GM12878 (cell line): ENCODE data around the gene NAV2. TPM values are rescaled to one million over a fixed set of nuclear protein-coding genes. Genes with fewer than 3 reads are reported as not detected.

Source experiments
- ATAC-seq: fragments of 200-7000 bp; cut with Tn5 transposase; 3 replicates; pipeline ENCODE4 v1.9.1; 2020; ENCODE audit warnings: mild to moderate bottlenecking, moderate library complexity
- BruUV-seq: library from RNA; stranded (reverse); fragments of 400-500 nt; replicated peaks from 2 replicates; lab custom pipeline; 2021; lab: Mats Ljungman, UMichigan
- CTCF ChIA-PET: fragments of 300-600 bp; sonication (Branson Sonifier 250); formaldehyde crosslinking; extraction: SDS; loops from one replicate; lab custom pipeline; 2021; ENCODE audit warnings: inconsistent platforms; lab: Yijun Ruan, JAX
- POLR2A ChIA-PET: fragments of 350-600 bp; formaldehyde crosslinking; extraction: SDS; loops from one replicate; lab custom pipeline; 2021; ENCODE audit warnings: inconsistent platforms; lab: Charles Lee
- RAD21 ChIA-PET: fragments of 300-600 bp; sonication (Branson Sonifier 250); formaldehyde crosslinking; loops from one replicate; lab custom pipeline; 2023; ENCODE audit warnings: antibody characterized with exemption; ENCODE audit not compliant: unreplicated experiment; lab: Charles Lee
- SMC1A ChIA-PET: fragments of 300-600 bp; sonication (Branson Sonifier 250); formaldehyde crosslinking; loops from one replicate; lab custom pipeline; 2023; ENCODE audit not compliant: unreplicated experiment, uncharacterized antibody; lab: Charles Lee
- DNase-seq: peaks from one replicate; pipeline ENCODE4 v3.0.0-alpha.2; 2011; ENCODE audit warnings: low read depth, low spot score
- FAIRE-seq: peaks from 3 replicates; lab custom pipeline; 2011; peaks lifted over from hg19 to GRCh38; lab: Jason Lieb, UNC
- H2AFZ ChIP-seq: 2 replicates; pipeline ENCODE4 v1.6.0; 2011; ENCODE audit warnings: low read depth, low read length, control low read depth; ENCODE audit not compliant: control insufficient read depth
- H3K27ac ChIP-seq: 2 replicates; pipeline ENCODE4 v1.5.1; 2011; ENCODE audit warnings: control low read depth; ENCODE audit not compliant: control insufficient read depth, insufficient read depth
- H3K27me3 ChIP-seq, 2 experiments: replicated peaks in 1 of 2; 2 replicates each; pipeline versions ENCODE4 v1.6.0 to v1.6.1; 2011; ENCODE audit warnings: low read length in 1 of 2; ENCODE audit not compliant: control insufficient read depth in 2 of 2, insufficient read depth in 2 of 2
- H3K36me3 ChIP-seq, 2 experiments: 2 replicates each; pipeline ENCODE4 v1.5.1; 2011; ENCODE audit warnings: low read length in 1 of 2; ENCODE audit not compliant: control insufficient read depth in 2 of 2, insufficient read depth in 2 of 2
- H3K4me1 ChIP-seq: 2 replicates; pipeline ENCODE4 v1.6.1; 2011; ENCODE audit warnings: mild to moderate bottlenecking, low read length, moderate library complexity, mixed read lengths; ENCODE audit not compliant: control insufficient read depth, insufficient read depth
- H3K4me2 ChIP-seq: 2 replicates; pipeline ENCODE4 v1.6.0; 2011; ENCODE audit warnings: control low read depth; ENCODE audit not compliant: control insufficient read depth, insufficient read depth
- H3K4me3 ChIP-seq: fragments of 200-600 bp; sonication (generic); 2 replicates; pipeline ENCODE4 v1.5.1; 2016
- H3K79me2 ChIP-seq: 2 replicates; pipeline ENCODE4 v1.6.0; 2011; ENCODE audit warnings: low read length; ENCODE audit not compliant: control insufficient read depth, insufficient read depth
- H3K9ac ChIP-seq: 2 replicates; pipeline ENCODE4 v1.8.0; 2011; ENCODE audit warnings: low read length, control low read depth, mixed read lengths; ENCODE audit not compliant: control insufficient read depth, insufficient read depth
- H3K9me3 ChIP-seq: replicated peaks from 3 replicates; pipeline ENCODE4 v1.5.1; 2011; ENCODE audit warnings: mild to moderate bottlenecking, low read length; ENCODE audit not compliant: control insufficient read depth, insufficient read depth
- H4K20me1 ChIP-seq: 2 replicates; pipeline ENCODE4 v1.6.0; 2011; ENCODE audit not compliant: control insufficient read depth, insufficient read depth
- HSF1 ChIP-seq: fragments of 150-350 bp; IDR thresholded peaks from 2 replicates; pipeline ENCODE4 v1.6.1; 2014; ENCODE audit warnings: mild to moderate bottlenecking, low read depth, low read length
- MYB ChIP-seq: fragments of 150-350 bp; IDR thresholded peaks from 2 replicates; pipeline ENCODE4 v1.6.1; 2014; ENCODE audit warnings: mild to moderate bottlenecking, low read depth, low read length, borderline replicate concordance
- POLR2A ChIP-seq: IDR thresholded peaks from 2 replicates; pipeline ENCODE4 v1.6.1; 2011; ENCODE audit warnings: low read depth, mild to moderate bottlenecking, low read length
- SIN3A ChIP-seq: IDR thresholded peaks from 2 replicates; pipeline ENCODE4 v1.6.1; 2012; ENCODE audit warnings: low read depth, low read length, improper control_type of control experiment
- SMARCA5 ChIP-seq: fragments of 450-650 bp; IDR thresholded peaks from 2 replicates; pipeline ENCODE4 v1.6.1; 2017; ENCODE audit warnings: mild to moderate bottlenecking
- SP1 ChIP-seq: IDR thresholded peaks from one replicate; pipeline ENCODE4 v1.6.1; 2011; ENCODE audit warnings: low read depth, low read length
- WGBS: methylation state at CpG from one replicate; pipeline ENCODE4 v1.1.6; 2016; ENCODE audit warnings: low lambda C conversion rate; ENCODE audit not compliant: insufficient replicate concordance, insufficient coverage; ENCODE audit errors: missing lambda C conversion rate; 5-methylcytosine and 5-hydroxymethylcytosine counted together
- in situ Hi-C: fragments of 300-500 bp; cut with MboI; formaldehyde crosslinking; loops from 9 replicates; pipeline ENCODE4 v1.14.3; 2018; ENCODE audit warnings: mixed read lengths
- intact Hi-C: fragments of 100-400 bp; cut with micrococcal nuclease; formaldehyde crosslinking; loops from one replicate; pipeline ENCODE4 v1.14.2; 2022; ENCODE audit not compliant: unreplicated experiment
- polyA plus RNA-seq, 11 experiments: library from polyadenylated mRNA; depleted of rRNA in 4 of 11; unstranded in 6 of 11; stranded (reverse) in 5 of 11; fragments of >200 nt; fragmentation: Nextera tagmentation in 4 of 11; fragmentation: Illumina TruSeq in 1 of 11; extraction: Ambion mirVana in 4 of 11; extraction: Trizol in 1 of 11; gene quantifications; 1 replicate in 1 of 11; 2 replicates in 10 of 11; pipeline versions ENCODE4 v1.2.1 to v1.2.3, GENCODE V29; 2011 to 2016; ENCODE audit warnings: inconsistent platforms in 2 of 11, missing spikeins in 2 of 11, low read depth in 1 of 11
- total RNA-seq, 4 experiments: library from RNA; depleted of rRNA in 3 of 4; stranded (reverse); fragments of >200 nt in 3 of 4; fragmentation: Illumina TruSeq in 1 of 4; extraction: Trizol in 1 of 4; gene quantifications; 2 replicates each; pipeline versions ENCODE4 v1.2.1 to v1.2.3, GENCODE V29; 2013 to 2021

The NAV2 gene
- total and polyA plus RNA-seq, 10 of the 15 experiments (the other 5 are each of a cell fraction or from before 2014, with no cell fraction given) = 0.35 to 6.1 (median 1.1) TPM

GRCh38 chr11:19910931-19911330 lies 198.3 kb downstream of the NAV2 start:
- Histone ChIP-seq H3K4me3 (no peak overlapping the region), H2AFZ (no peak overlapping the region), H3K4me2 (no peak overlapping the region), H3K36me3 (no peaks in the 10 kb centered on the region), H3K9ac (no peak overlapping the region), H4K20me1 (no peaks in the 10 kb centered on the region), H3K4me1 (no peaks in the 10 kb centered on the region), H3K79me2 (no peaks in the 10 kb centered on the region), H3K27me3 (peaks cover 0 to 3% of the 10 kb centered on the region in 2 experiments; a peak in 1 of 4 replicates), H3K27ac (no peak overlapping the region), H3K9me3 (no peaks in the 10 kb centered on the region)
- WGBS = 44% methylated on average over 1 of the region's 1 CpG
- SMC1A ChIA-PET = interaction anchor here (0.6 kb wide), 1 partner anchor 15 kb away, joined by 4 read pairs; no protein-coding TSS in a partner anchor
- ATAC-seq (no peak), DNase-seq (no peak), FAIRE-seq (no peak)
- RAD21 ChIA-PET = no interaction called here
- CTCF ChIA-PET = interaction anchor here (1.5 to 2.9 kb wide), 2 partner anchors 25 to 348 kb away, joined by 7 to 10 read pairs; no protein-coding TSS in a partner anchor
- intact Hi-C loops = no loop called here
- POLR2A ChIA-PET = no interaction called here
- in situ Hi-C loops = no loop called here
- no TSS peak for BruUV-seq
- no peak for TF ChIP-seq SIN3A

GRCh38 chr11:19912115-19912957 lies 199.7 kb downstream of the NAV2 start:
- RAD21 ChIA-PET = no interaction called here
- SMC1A ChIA-PET = interaction anchor here (0.6 to 0.9 kb wide), 2 partner anchors 10 to 84 kb away, joined by 3 to 4 read pairs; no protein-coding TSS in a partner anchor
- H3K4me2 ChIP-seq = no peak overlapping the region
- BruUV-seq = no TSS peak
- ATAC-seq = no peak
- H3K4me3 ChIP-seq = no peak overlapping the region
- no peaks in the 10 kb centered on the region for H4K20me1 ChIP-seq
- H3K4me1 ChIP-seq = no peaks in the 10 kb centered on the region
- no peak for FAIRE-seq
- TF ChIP-seq SMARCA5 = no peak
- no peak for TF ChIP-seq SP1
- no peak for TF ChIP-seq HSF1
- TF ChIP-seq MYB = no peak
- TF ChIP-seq POLR2A = no peak
- H3K27me3 ChIP-seq = peaks cover 0 to 3% of the 10 kb centered on the region in 2 experiments; a peak in 1 of 4 replicates
- no peak overlapping the region for H3K9ac ChIP-seq
- CTCF ChIA-PET = interaction anchor here (1.3 to 3.4 kb wide), 2 partner anchors 8 to 201 kb away, joined by 4 to 14 read pairs; no protein-coding TSS in a partner anchor
- no peak for DNase-seq
- WGBS = 28% methylated on average over 5 of the region's 5 CpGs
- H2AFZ ChIP-seq = no peak overlapping the region
- H3K36me3 ChIP-seq = no peaks in the 10 kb centered on the region
- intact Hi-C loops = no loop called here
- H3K9me3 ChIP-seq = no peaks in the 10 kb centered on the region
- POLR2A ChIA-PET = no interaction called here
- no peaks in the 10 kb centered on the region for H3K79me2 ChIP-seq
- in situ Hi-C loops = no loop called here
- H3K27ac ChIP-seq = no peak overlapping the region
